Hepatocyte (in vitro differentiated cells): ENCODE results near the gene RCAN2.

Experiments
- EZH2 ChIP-seq: fragments of 200-600 bp; sonication (generic); IDR thresholded peaks from 2 replicates; pipeline ENCODE4 v1.6.1; 2016; ENCODE audit warnings: antibody characterized with exemption, mild to moderate bottlenecking, borderline replicate concordance
- TF ChIP-seq, protein P1 (sequence below): fragments of 200-600 bp; sonication (generic); IDR thresholded peaks from 2 replicates; pipeline ENCODE4 v1.5.1; 2016; ENCODE audit warnings: antibody characterized with exemption, mild to moderate bottlenecking; ENCODE audit not compliant: poor library complexity

- TF ChIP-seq, protein P1, sequence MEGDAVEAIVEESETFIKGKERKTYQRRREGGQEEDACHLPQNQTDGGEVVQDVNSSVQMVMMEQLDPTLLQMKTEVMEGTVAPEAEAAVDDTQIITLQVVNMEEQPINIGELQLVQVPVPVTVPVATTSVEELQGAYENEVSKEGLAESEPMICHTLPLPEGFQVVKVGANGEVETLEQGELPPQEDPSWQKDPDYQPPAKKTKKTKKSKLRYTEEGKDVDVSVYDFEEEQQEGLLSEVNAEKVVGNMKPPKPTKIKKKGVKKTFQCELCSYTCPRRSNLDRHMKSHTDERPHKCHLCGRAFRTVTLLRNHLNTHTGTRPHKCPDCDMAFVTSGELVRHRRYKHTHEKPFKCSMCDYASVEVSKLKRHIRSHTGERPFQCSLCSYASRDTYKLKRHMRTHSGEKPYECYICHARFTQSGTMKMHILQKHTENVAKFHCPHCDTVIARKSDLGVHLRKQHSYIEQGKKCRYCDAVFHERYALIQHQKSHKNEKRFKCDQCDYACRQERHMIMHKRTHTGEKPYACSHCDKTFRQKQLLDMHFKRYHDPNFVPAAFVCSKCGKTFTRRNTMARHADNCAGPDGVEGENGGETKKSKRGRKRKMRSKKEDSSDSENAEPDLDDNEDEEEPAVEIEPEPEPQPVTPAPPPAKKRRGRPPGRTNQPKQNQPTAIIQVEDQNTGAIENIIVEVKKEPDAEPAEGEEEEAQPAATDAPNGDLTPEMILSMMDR: no peak
- TF ChIP-seq EZH2: no peak
Measured at GRCh38 chr6:46393161-46393939, 97.9 kb downstream of the RCAN2 start.
